NT2/D1 (cell line): ENCODE results near the gene DNAJC27.

ENCODE experiments used
- YY1 ChIP-seq: IDR thresholded peaks from 2 replicates; pipeline ENCODE4 v1.6.1; 2011; ENCODE audit not compliant: insufficient read length, insufficient read depth
- ZNF274 ChIP-seq: IDR thresholded peaks from 2 replicates; pipeline ENCODE4 v1.6.1; 2011; ENCODE audit warnings: mild to moderate bottlenecking, low read depth, low read length

- TF ChIP-seq YY1 (no peak), ZNF274 (no peak)
Measured at GRCh38 chr2:24903161-24904103, 68.3 kb downstream of the DNAJC27 start.
